Measurements from ENCODE around the gene ADGRV1.
A peak's percentile ranks its signal among the peaks of the same experiment; 100 is the strongest.
"Not testable (repeated sequence)": the region's sequence is repeated elsewhere in the genome, so short reads cannot be mapped to it uniquely, and the experiment has no call there.

ADGRV1 gene

DNA sequence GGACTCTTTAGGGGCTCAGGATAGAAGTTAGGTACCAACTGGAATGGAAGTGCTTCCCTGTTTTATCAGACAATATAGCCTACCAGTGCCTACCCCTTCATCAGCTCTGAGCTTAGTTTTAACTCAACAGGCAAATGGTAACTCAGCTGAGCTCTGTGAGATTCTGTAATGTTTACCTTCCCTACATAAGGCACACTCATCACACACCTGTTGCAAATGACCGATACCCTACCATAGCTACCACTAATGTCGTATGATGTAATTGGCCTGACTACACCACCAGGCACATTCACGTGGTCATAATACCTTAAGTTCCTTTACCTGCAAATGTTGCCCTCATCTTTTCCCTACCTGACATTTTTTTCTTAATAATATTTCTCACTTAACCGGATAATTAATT lies 254.8 kb downstream of the ADGRV1 start:
- no peak overlapping the region for H3K27ac ChIP-seq (ENCODE audit: poor library complexity, severe bottlenecking)

DNA sequence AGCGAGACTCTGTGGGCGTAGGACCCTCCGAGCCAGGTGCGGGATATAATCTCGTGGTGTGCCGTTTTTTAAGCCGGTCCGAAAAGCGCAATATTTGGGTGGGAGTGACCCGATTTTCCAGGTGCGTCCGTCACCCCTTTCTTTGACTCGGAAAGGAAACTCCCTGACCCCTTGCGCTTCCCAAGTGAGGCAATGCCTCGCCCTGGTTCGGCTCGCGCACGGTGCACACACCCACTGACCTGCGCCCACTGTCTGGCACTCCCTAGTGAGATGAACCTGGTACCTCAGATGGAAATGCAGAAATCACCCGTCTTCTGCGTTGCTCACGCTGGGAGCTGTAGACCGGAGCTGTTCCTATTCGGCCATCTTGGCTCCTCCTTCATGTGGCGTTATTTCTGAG lies 263.5 kb downstream of the ADGRV1 start:
- H3K27ac ChIP-seq (ENCODE audit: poor library complexity, severe bottlenecking) = not testable (repeated sequence)

More for the DNA sequence above, 254.8 kb downstream of the ADGRV1 start:
- 0 out of 3 replicates have a peak, but pooled peaks have one; percentile 14 for ATAC-seq (ENCODE audit: low read depth)
- Histone ChIP-seq H3K4me1 (ENCODE audit: insufficient read depth, poor library complexity, severe bottlenecking) (no peaks in the 10 kb centered on the region), H3K27me3 (ENCODE audit: insufficient read depth, poor library complexity, severe bottlenecking) (no peaks in the 10 kb centered on the region), H3K4me3 (ENCODE audit: severe bottlenecking) (no peak overlapping the region), H3K36me3 (ENCODE audit: low read depth) (no peaks in the 10 kb centered on the region), H3K9me3 (ENCODE audit: severe bottlenecking) (no peaks in the 10 kb centered on the region)
- TF ChIP-seq, protein P1, sequence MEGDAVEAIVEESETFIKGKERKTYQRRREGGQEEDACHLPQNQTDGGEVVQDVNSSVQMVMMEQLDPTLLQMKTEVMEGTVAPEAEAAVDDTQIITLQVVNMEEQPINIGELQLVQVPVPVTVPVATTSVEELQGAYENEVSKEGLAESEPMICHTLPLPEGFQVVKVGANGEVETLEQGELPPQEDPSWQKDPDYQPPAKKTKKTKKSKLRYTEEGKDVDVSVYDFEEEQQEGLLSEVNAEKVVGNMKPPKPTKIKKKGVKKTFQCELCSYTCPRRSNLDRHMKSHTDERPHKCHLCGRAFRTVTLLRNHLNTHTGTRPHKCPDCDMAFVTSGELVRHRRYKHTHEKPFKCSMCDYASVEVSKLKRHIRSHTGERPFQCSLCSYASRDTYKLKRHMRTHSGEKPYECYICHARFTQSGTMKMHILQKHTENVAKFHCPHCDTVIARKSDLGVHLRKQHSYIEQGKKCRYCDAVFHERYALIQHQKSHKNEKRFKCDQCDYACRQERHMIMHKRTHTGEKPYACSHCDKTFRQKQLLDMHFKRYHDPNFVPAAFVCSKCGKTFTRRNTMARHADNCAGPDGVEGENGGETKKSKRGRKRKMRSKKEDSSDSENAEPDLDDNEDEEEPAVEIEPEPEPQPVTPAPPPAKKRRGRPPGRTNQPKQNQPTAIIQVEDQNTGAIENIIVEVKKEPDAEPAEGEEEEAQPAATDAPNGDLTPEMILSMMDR (IDR thresholded peaks at IDR 0.05; ENCODE audit: poor library complexity, severe bottlenecking) = no peak
- no peak for DNase-seq (ENCODE audit: low spot score)

DNA sequence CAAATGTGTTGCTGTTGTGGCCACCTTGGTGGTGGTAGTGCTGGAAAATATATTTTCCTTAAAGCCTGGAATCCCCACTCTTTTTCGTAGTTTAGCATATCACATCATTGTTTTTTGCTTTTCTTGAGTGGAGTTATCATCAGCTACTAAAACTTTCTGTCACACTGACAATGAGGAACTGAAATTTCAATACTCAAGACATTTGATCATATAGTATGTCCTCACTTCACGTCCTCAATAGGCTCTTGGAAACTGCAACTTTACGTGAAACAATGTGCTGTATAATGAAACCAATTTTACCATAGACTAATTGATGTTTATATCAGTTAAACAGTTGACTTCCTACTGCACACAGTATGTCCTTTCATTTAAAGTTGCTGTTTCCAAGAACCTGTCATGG lies 265.8 kb downstream of the ADGRV1 start:
- ATAC-seq (ENCODE audit: low read depth) = no peak

More for the DNA sequence above, 263.5 kb downstream of the ADGRV1 start:
- not testable (repeated sequence) for H3K27me3 ChIP-seq (ENCODE audit: insufficient read depth, poor library complexity, severe bottlenecking); DNase-seq (ENCODE audit: low spot score); H3K4me3 ChIP-seq (ENCODE audit: severe bottlenecking); ATAC-seq (ENCODE audit: low read depth); H3K4me1 ChIP-seq (ENCODE audit: insufficient read depth, poor library complexity, severe bottlenecking); H3K9me3 ChIP-seq (ENCODE audit: severe bottlenecking); H3K36me3 ChIP-seq (ENCODE audit: low read depth)

DNA sequence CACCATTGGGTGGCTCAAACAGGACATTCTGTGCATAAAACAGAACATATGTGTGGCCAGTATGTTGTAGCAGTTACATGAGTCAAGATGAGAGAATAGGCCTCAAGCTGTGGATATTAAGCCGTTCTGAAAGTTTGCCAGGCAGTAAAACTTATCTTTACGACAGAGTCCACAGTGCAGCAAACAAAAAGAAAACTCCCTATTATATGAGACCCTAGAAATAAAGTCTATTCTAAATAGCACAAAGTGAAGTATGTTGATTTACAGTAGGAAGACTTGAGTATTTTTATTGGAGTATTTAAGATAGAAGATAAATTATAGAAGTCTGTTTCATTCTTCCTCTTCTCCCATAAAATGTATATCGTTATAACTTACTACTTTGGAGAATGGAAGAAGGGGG lies 271.5 kb downstream of the ADGRV1 start:
- TF ChIP-seq, protein P1 (IDR thresholded peaks at IDR 0.05; ENCODE audit: poor library complexity, severe bottlenecking) = no peak
- Histone ChIP-seq H3K36me3 (ENCODE audit: low read depth) (no peaks in the 10 kb centered on the region), H3K27me3 (ENCODE audit: insufficient read depth, poor library complexity, severe bottlenecking) (no peaks in the 10 kb centered on the region), H3K27ac (ENCODE audit: poor library complexity, severe bottlenecking) (no peak overlapping the region), H3K4me3 (ENCODE audit: severe bottlenecking) (no peak overlapping the region), H3K9me3 (ENCODE audit: severe bottlenecking) (no peaks in the 10 kb centered on the region), H3K4me1 (ENCODE audit: insufficient read depth, poor library complexity, severe bottlenecking) (no peaks in the 10 kb centered on the region)
- DNase-seq (ENCODE audit: low spot score) = no peak
- ATAC-seq (ENCODE audit: low read depth) = no peak

More for the DNA sequence above, 265.8 kb downstream of the ADGRV1 start:
- Histone ChIP-seq H3K27me3 (ENCODE audit: insufficient read depth, poor library complexity, severe bottlenecking) (no peaks in the 10 kb centered on the region), H3K9me3 (ENCODE audit: severe bottlenecking) (no peaks in the 10 kb centered on the region), H3K27ac (ENCODE audit: poor library complexity, severe bottlenecking) (no peak overlapping the region), H3K4me3 (ENCODE audit: severe bottlenecking) (no peak overlapping the region), H3K36me3 (ENCODE audit: low read depth) (no peaks in the 10 kb centered on the region), H3K4me1 (ENCODE audit: insufficient read depth, poor library complexity, severe bottlenecking) (no peaks in the 10 kb centered on the region)
- TF ChIP-seq, protein P1 (IDR thresholded peaks at IDR 0.05; ENCODE audit: poor library complexity, severe bottlenecking) = no peak
- DNase-seq (ENCODE audit: low spot score) = no peak

DNA sequence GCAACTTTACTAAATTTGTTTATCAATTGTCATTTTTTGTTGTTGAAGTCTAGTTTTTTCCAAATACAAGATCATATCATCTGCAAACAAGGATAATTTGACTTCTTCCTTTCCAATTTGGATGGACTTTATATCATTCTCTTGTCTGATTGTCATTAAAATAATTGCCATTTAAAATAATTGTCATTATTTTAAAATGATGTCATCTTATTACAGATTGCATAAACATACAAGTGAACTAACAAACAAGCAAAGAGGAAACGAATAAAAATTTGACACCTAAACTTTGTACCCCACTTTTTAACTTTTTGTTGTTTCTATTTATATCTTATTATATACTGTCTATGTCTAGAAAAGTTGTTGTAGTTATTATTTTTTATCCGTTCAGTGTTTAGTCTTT lies 275.2 kb downstream of the ADGRV1 start:
- Histone ChIP-seq H3K36me3 (ENCODE audit: low read depth) (no peaks in the 10 kb centered on the region), H3K4me1 (ENCODE audit: insufficient read depth, poor library complexity, severe bottlenecking) (no peaks in the 10 kb centered on the region), H3K27ac (ENCODE audit: poor library complexity, severe bottlenecking) (no peak overlapping the region), H3K27me3 (ENCODE audit: insufficient read depth, poor library complexity, severe bottlenecking) (peaks cover 3% of the 10 kb centered on the region), H3K4me3 (ENCODE audit: severe bottlenecking) (no peak overlapping the region), H3K9me3 (ENCODE audit: severe bottlenecking) (no peaks in the 10 kb centered on the region)
- DNase-seq (ENCODE audit: low spot score) (no peak), ATAC-seq (ENCODE audit: low read depth) (no peak)
- TF ChIP-seq, protein P1 (IDR thresholded peaks at IDR 0.05; ENCODE audit: poor library complexity, severe bottlenecking) = no peak
